Measurements from ENCODE around the gene SETD5. TPM values are rescaled to one million over a fixed set of nuclear protein-coding genes. Genes with fewer than 3 reads are reported as not detected.

SETD5 gene
- polyA plus RNA-seq, 2 of the 4 experiments (the other 2 are of a cell fraction) = 41.7 to 92.3 TPM

DNA sequence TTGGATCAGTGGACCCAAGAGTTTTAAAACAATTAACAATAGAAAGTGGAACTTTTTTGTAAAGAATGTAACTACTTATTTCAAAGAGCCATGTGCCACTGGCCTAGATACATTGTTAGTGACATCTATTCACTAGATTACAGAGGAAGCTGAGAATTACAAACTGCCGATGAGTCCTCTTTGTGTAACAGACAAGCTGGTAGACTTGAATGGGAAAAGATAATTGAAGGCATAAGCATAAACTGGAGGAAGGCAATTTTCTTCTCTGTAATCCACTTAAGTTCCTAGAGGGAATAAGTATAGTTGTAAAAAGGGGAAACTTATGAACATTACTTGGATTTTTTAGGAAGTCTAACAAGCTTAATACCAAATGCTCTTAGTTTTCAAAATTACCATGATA lies 19.4 kb upstream of the SETD5 start:
- Histone ChIP-seq H3K4me2 (no peak overlapping the region), H3K4me1 (no peaks in the 10 kb centered on the region), H3K9me3 (no peaks in the 10 kb centered on the region), H3K27ac (no peak overlapping the region), H3K4me3 (no peak overlapping the region)
- ChIA-PET CTCF (interaction anchor here (1.1 to 2.5 kb wide), 5 partner anchors 11 to 407 kb away, joined by 4 to 7 read pairs (median 6); no protein-coding TSS in a partner anchor), POLR2A (interaction anchor here (2.3 kb wide), 2 partner anchors 15 to 19 kb away, joined by 12 to 13 read pairs; partner anchors contain the start of genes SETD5 and THUMPD3)
- 94% methylated on average over 1 of the region's 1 CpG for WGBS (ENCODE audit: missing lambda C conversion rate)
- no peak for DNase-seq (ENCODE audit: low read depth in 1 of 2, low spot score in 1 of 2)
- ATAC-seq = no peak
- no peak for FAIRE-seq
- TF ChIP-seq, protein P1, sequence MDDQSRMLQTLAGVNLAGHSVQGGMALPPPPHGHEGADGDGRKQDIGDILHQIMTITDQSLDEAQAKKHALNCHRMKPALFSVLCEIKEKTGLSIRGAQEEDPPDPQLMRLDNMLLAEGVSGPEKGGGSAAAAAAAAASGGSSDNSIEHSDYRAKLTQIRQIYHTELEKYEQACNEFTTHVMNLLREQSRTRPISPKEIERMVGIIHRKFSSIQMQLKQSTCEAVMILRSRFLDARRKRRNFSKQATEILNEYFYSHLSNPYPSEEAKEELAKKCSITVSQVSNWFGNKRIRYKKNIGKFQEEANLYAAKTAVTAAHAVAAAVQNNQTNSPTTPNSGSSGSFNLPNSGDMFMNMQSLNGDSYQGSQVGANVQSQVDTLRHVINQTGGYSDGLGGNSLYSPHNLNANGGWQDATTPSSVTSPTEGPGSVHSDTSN (IDR thresholded peaks at IDR 0.05) = no peak
- TF ChIP-seq, protein P2, sequence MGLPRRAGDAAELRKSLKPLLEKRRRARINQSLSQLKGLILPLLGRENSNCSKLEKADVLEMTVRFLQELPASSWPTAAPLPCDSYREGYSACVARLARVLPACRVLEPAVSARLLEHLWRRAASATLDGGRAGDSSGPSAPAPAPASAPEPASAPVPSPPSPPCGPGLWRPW (IDR thresholded peaks at IDR 0.05) = no peak
- no peak for TF ChIP-seq PHF8 (IDR thresholded peaks at IDR 0.05; ENCODE audit: borderline replicate concordance, low read depth)

DNA sequence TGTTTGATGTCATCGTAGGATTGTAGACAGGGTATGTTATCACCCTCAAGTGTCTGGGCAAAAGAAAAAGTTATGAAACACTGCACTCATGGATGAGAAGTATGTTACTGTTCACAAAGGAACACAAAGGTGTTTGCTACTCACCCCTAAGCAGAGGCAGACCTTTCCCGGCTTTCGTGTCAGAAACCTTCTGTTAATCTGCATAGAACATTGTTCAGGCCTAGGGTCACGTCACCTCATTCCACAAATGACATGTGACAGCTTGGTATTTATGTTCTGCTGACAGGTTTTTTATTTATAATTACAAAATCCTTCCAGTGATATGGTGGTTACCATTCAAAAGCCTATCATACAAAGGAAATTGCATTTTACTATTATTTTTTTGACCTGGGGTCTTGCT lies 18.1 kb upstream of the SETD5 start:
- TF ChIP-seq HDAC2 (IDR thresholded peaks at IDR 0.05) (no peak), HEYL (CRISPR knock-in tag; IDR thresholded peaks at IDR 0.05) (no peak), EP300 (IDR thresholded peaks at IDR 0.05) (no peak), RNF2 (IDR thresholded peaks at IDR 0.05; ENCODE audit: borderline replicate concordance, low read depth) (no peak), RFX5 (IDR thresholded peaks at IDR 0.05) (no peak)
- H3K9me3 ChIP-seq = no peaks in the 10 kb centered on the region
- ATAC-seq = no peak
- no peaks in the 10 kb centered on the region for H3K4me1 ChIP-seq
- no peak overlapping the region for H3K4me3 ChIP-seq
- FAIRE-seq = no peak
- ChIA-PET POLR2A (interaction anchor here (1.4 kb wide), 2 partner anchors 16 to 17 kb away, joined by 4 to 7 read pairs; partner anchors contain the start of gene THUMPD3), CTCF (interaction anchor here (1.5 kb wide), 1 partner anchor 26 kb away, joined by 7 read pairs; no protein-coding TSS in a partner anchor)
- 96% methylated on average over 4 of the region's 4 CpGs for WGBS (ENCODE audit: missing lambda C conversion rate)
- no peak overlapping the region for H3K27ac ChIP-seq
- H3K4me2 ChIP-seq = no peak overlapping the region
- no peak for DNase-seq (ENCODE audit: low read depth in 1 of 2, low spot score in 1 of 2)

DNA sequence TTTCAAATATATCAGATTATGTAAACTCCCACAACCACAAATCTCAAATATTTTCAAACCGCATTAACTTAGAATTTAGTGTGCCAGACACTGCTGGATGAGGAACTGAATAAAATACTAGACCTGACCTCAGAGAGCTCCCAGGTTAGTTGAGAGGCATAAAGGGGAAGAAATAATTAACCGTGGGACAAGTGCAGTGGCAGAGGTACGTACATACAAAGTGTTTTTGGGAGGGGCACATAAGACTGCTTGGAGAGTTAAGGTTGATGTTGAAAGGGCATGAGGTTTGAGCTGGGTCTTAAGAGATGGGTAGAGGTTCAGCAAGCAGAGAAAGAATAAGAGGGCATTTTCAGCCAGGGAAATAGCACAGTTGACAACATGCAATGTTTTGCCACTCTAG lies 17.4 kb upstream of the SETD5 start:
- FAIRE-seq (no peak), ATAC-seq (no peak), DNase-seq (ENCODE audit: low read depth in 1 of 2, low spot score in 1 of 2) (no peak)
- no peaks in the 10 kb centered on the region for H3K9me3 ChIP-seq
- ChIA-PET CTCF (no interaction called here), POLR2A (interaction anchor here (1.4 kb wide), 2 partner anchors 17 kb away, joined by 4 to 7 read pairs; partner anchors contain the start of gene THUMPD3)
- no peak overlapping the region for H3K4me2 ChIP-seq
- no peaks in the 10 kb centered on the region for H3K4me1 ChIP-seq
- no peak overlapping the region for H3K27ac ChIP-seq
- H3K4me3 ChIP-seq = no peak overlapping the region
- TF ChIP-seq, protein P3, sequence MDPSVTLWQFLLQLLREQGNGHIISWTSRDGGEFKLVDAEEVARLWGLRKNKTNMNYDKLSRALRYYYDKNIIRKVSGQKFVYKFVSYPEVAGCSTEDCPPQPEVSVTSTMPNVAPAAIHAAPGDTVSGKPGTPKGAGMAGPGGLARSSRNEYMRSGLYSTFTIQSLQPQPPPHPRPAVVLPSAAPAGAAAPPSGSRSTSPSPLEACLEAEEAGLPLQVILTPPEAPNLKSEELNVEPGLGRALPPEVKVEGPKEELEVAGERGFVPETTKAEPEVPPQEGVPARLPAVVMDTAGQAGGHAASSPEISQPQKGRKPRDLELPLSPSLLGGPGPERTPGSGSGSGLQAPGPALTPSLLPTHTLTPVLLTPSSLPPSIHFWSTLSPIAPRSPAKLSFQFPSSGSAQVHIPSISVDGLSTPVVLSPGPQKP (IDR thresholded peaks at IDR 0.05; ENCODE audit: low read depth, low read length) = no peak
- no peak for TF ChIP-seq NFE2L2 (conservative IDR thresholded peaks at IDR 0.05; ENCODE audit: low read length)
- 91% methylated on average over 3 of the region's 3 CpGs for WGBS (ENCODE audit: missing lambda C conversion rate)

DNA sequence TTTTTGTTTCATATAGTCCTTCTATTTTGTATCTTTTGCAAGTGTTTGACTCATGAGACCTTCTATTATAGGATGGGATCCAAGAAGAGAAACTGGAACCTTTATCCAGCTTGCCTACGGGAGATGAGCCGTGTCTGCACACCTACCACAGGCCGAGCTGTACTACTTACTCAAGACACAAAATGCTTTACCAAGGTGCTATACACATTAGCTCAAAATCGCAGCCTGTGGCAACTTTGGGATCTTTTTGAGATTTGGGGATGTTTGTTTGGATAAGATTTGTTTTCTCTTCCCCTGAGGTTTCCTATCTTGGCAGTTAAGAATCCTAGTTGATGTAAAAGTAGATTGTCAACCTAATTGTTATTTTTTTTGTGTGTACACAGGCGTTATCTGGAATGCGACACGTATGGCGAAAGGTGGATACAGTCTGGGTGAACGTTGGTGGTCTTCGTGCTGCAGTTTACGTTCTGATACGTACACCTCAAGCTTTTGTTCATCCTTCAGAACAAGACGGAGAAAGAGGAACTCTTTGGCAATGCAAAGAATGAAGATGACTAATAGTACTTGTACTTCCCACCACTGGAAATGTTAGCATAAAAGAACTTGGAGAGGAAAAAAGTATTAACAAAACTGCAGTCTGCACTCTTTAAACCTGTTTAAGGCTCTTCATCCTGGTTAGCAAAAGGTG lies 13.1 kb upstream of the SETD5 start:
- Histone ChIP-seq H3K27ac (no peak overlapping the region), H3K4me3 (no peak overlapping the region), H3K4me2 (no peak overlapping the region), H3K4me1 (peaks cover 21% of the 10 kb centered on the region; the same call in 1 of the 3 replicates), H3K9me3 (no peaks in the 10 kb centered on the region)
- ATAC-seq (peak; percentile 30 to 42; a peak in 3 of 6 replicates), DNase-seq (ENCODE audit: low read depth in 1 of 2, low spot score in 1 of 2) (no peak), FAIRE-seq (no peak)
- ChIA-PET CTCF (interaction anchor here (1.1 to 2.1 kb wide), 6 partner anchors 9 to 56 kb away, joined by 3 to 6 read pairs (median 4); partner anchors contain the start of gene THUMPD3), POLR2A (interaction anchor here (0.8 to 4.4 kb wide), 5 partner anchors 8 to 37 kb away, joined by 3 to 51 read pairs (median 4); partner anchors contain the start of genes SETD5 and THUMPD3)
- TF ChIP-seq MYC (IDR thresholded peaks at IDR 0.05; ENCODE audit: borderline replicate concordance, low read length) = no peak
- TF ChIP-seq JUN (IDR thresholded peaks at IDR 0.05) = no peak
- TF ChIP-seq BHLHE40 (IDR thresholded peaks at IDR 0.05; ENCODE audit: low read depth, low read length) = no peak
- TF ChIP-seq NR3C1 (IDR thresholded peaks at IDR 0.05) = no peak
- no peak for TF ChIP-seq CBX2 (IDR thresholded peaks at IDR 0.05; ENCODE audit: borderline replicate concordance, low read depth)
- no peak for TF ChIP-seq RNF2 (IDR thresholded peaks at IDR 0.05; ENCODE audit: borderline replicate concordance, low read depth)
- TF ChIP-seq POLR2AphosphoS2 (conservative IDR thresholded peaks at IDR 0.05; ENCODE audit: low read length) = no peak; the same call in 1 of the 2 replicates
- no peak for TF ChIP-seq PHF8 (IDR thresholded peaks at IDR 0.05; ENCODE audit: borderline replicate concordance, low read depth)
- TF ChIP-seq SREBF2 (IDR thresholded peaks at IDR 0.05) = no peak
- no peak for TF ChIP-seq FOSB (CRISPR knock-in tag; IDR thresholded peaks at IDR 0.05)
- TF ChIP-seq POLR2A (IDR thresholded peaks at IDR 0.05; ENCODE audit: low read length) = no peak
- no peak for TF ChIP-seq FOXS1 (CRISPR knock-in tag; IDR thresholded peaks at IDR 0.05)
- no peak for TF ChIP-seq HOXA7 (CRISPR knock-in tag; IDR thresholded peaks at IDR 0.05)
- TF ChIP-seq HOXB5 (CRISPR knock-in tag; IDR thresholded peaks at IDR 0.05) = no peak
- 78% methylated on average over 13 of the region's 13 CpGs for WGBS (ENCODE audit: missing lambda C conversion rate)

Measured in A549 (cell line).